GM10248 (cell line): ENCODE measurements around the gene MAD1L1.

ENCODE experiments used
- CTCF ChIA-PET: fragments of 300-600 bp; sonication (Branson Sonifier 250); formaldehyde crosslinking; extraction: SDS; loops from one replicate; lab custom pipeline; 2021; ENCODE audit warnings: antibody characterized with exemption; lab: Yijun Ruan, JAX
- POLR2A ChIA-PET: fragments of 350-650 bp; sonication (Branson Sonifier 250); formaldehyde crosslinking; extraction: SDS; loops from one replicate; lab custom pipeline; 2020; ENCODE audit warnings: antibody characterized with exemption; lab: Yijun Ruan, JAX
- DNase-seq: peaks from one replicate; pipeline ENCODE4 v3.0.0; 2012; ENCODE audit errors: extremely low spot score
- CTCF ChIP-seq: IDR thresholded peaks from 2 replicates; pipeline ENCODE4 v1.5.1; 2012; ENCODE audit warnings: mild to moderate bottlenecking, low read depth; ENCODE audit errors: extremely low read depth, missing control alignments, control extremely low read depth

The MAD1L1 gene

GRCh38 chr7:1975581-1975980, 257.2 kb downstream of the MAD1L1 start:
- TF ChIP-seq CTCF, result no peak
- CTCF ChIA-PET, result interaction anchor here (0.9 to 1.0 kb wide), 2 partner anchors 11 to 911 kb away, joined by 3 read pairs; no protein-coding TSS in a partner anchor
- POLR2A ChIA-PET, result no interaction called here
- DNase-seq, result no peak

- ChIA-PET CTCF (interaction anchor here (0.8 to 1.4 kb wide), 4 partner anchors 11 to 910 kb away, joined by 3 read pairs; no protein-coding TSS in a partner anchor), POLR2A (no interaction called here)
- no peak for DNase-seq
- TF ChIP-seq CTCF, result no peak
Measured at GRCh38 chr7:1975179-1975578, 257.6 kb downstream of the MAD1L1 start.

- no peak for DNase-seq
- ChIA-PET CTCF (interaction anchor here (0.8 to 1.4 kb wide), 3 partner anchors 10 to 18 kb away, joined by 3 read pairs; no protein-coding TSS in a partner anchor), POLR2A (no interaction called here)
- no peak for TF ChIP-seq CTCF
Measured at GRCh38 chr7:1974290-1975101, 258.2 kb downstream of the MAD1L1 start.

DNA sequence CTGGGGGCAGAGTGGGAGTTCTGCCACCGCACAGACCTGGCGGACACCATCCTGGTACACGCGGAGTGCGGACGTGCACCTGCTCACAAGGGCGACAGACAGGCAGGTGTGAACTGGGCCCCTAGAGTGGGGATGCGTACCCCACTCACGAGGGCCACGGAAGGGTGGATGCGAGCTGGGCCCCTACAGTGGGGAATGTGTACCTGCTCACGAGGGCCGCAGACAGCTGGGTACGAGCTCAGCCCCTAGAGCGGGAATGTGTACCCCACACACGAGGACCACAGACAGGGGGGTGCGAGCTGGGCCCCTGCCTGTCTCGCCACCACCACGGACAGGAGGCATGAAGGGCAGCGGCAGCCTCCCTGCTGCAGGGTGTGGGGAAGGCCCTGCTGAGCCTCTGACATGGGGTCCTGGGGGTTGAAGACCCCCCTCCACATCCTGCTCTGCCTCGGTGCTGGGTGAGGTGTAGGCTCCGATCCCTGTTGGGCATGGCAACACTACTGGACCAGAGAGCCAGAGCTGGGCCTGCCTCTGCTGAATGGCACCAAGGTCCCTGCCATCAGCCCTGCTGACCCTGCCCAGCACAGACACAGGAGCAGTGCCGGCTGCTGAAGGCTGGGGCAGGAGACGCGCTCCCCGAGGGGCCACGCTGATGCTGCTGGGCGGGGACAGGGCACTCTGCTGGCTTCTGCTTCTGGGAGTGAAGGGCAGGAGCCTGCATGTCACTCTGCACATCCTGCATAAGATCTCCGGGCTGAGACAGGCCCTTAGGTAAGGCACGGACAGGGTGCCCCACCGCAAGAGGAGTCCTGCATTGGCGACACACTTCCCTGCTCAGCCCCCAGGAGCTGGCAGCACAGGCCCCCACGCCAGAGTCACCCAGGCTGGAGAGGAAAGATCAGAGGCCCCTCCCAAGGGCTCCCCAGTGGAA, 259.2 kb downstream of the MAD1L1 start:
- TF ChIP-seq CTCF, result no peak
- ChIA-PET CTCF (interaction anchor here (1.4 kb wide), 1 partner anchor 17 kb away, joined by 3 read pairs; no protein-coding TSS in a partner anchor), POLR2A (no interaction called here)

GRCh38 chr7:1972744-1973143, 260.0 kb downstream of the MAD1L1 start:
- TF ChIP-seq CTCF, result no peak
- CTCF ChIA-PET, result no interaction called here
- POLR2A ChIA-PET, result no interaction called here
- no peak for DNase-seq

More for the DNA sequence above, 259.2 kb downstream of the MAD1L1 start:
- DNase-seq, result no peak
